NB4 (cell line): ENCODE results near the gene GARIN5B.
A peak's percentile ranks its signal among the peaks of the same experiment; 100 is the strongest.

Experiments used
- DNase-seq: peaks from one replicate; pipeline ENCODE4 v3.0.0; 2010; ENCODE audit warnings: low read depth
- H3K4me3 ChIP-seq: one replicate; pipeline ENCODE4 v1.5.1; 2011; ENCODE audit warnings: mild to moderate bottlenecking, low read depth, low read length, moderate library complexity
- CTCF ChIP-seq: IDR thresholded peaks from one replicate; pipeline ENCODE4 v1.5.1; 2012; ENCODE audit warnings: low read depth, low read length
- MAX ChIP-seq: IDR thresholded peaks from 2 replicates; pipeline ENCODE4 v1.6.1; 2011; ENCODE audit warnings: low read depth, low read length
- MYC ChIP-seq: IDR thresholded peaks from 2 replicates; pipeline ENCODE4 v1.6.1; 2011; ENCODE audit warnings: low read depth, low read length
- POLR2A ChIP-seq: IDR thresholded peaks from 2 replicates; pipeline ENCODE4 v1.6.1; 2011; ENCODE audit warnings: mild to moderate bottlenecking; ENCODE audit not compliant: insufficient read length; ENCODE audit errors: extremely low read depth

The GARIN5B gene

GRCh38 chr19:55372316-55373081 is 9.4 kb upstream of the GARIN5B start:
- TF ChIP-seq POLR2A (no peak), MAX (no peak), MYC (no peak), CTCF (no peak)
- no peak overlapping the region for H3K4me3 ChIP-seq
- DNase-seq: peak; percentile 61

GRCh38 chr19:55370305-55370988 is 7.4 kb upstream of the GARIN5B start, which contains the start of gene IL11:
TSS of gene IL11 (minus strand) at chr19:55370463. CDS start at chr19:55370310, 153 bp downstream.
- no peak for DNase-seq
- TF ChIP-seq MAX: no peak
- TF ChIP-seq CTCF: no peak
- no peak for TF ChIP-seq MYC
- TF ChIP-seq POLR2A: no peak
- H3K4me3 ChIP-seq: no peak within 1 kb of the TSS

- TF ChIP-seq MYC (no peak), CTCF (no peak), MAX (no peak)
- no peak overlapping the region for H3K4me3 ChIP-seq
- DNase-seq: peak; percentile 41
Measured at GRCh38 chr19:55369653-55370304, 6.7 kb upstream of the GARIN5B start.

- no peak for DNase-seq
- no peak overlapping the region for H3K4me3 ChIP-seq
Measured at GRCh38 chr19:55368701-55369563, 5.9 kb upstream of the GARIN5B start.

More at GRCh38 chr19:55368701-55369563, 5.9 kb upstream of the GARIN5B start:
- TF ChIP-seq POLR2A (no peak), MAX (no peak), MYC (no peak), CTCF (no peak)
